Activated CD4-positive, alpha-beta T cell treated with anti-CD3 and anti-CD28 coated beads, Interleukin-2, amount 10 ng/mL, durations not matched to agents 24 days and 14 days (primary cell): ENCODE results near the gene BSDC1. TPM values are rescaled to one million over a fixed set of nuclear protein-coding genes. Genes with fewer than 3 reads are reported as not detected.
A peak's percentile ranks its signal among the peaks of the same experiment; 100 is the strongest.

Experiments used
- DNase-seq: peaks from one replicate; pipeline ENCODE4 v3.0.0; 2022
- H3K27ac Mint-ChIP-seq: one replicate; pipeline ENCODE4 v1.8.0; 2022; ENCODE audit warnings: mild to moderate bottlenecking, mixed read lengths
- H3K27me3 Mint-ChIP-seq: one replicate; pipeline ENCODE4 v1.8.0; 2022; ENCODE audit warnings: mixed read lengths
- H3K36me3 Mint-ChIP-seq: one replicate; pipeline ENCODE4 v1.8.0; 2022; ENCODE audit warnings: low read depth, mild to moderate bottlenecking, mixed read lengths
- H3K4me1 Mint-ChIP-seq: one replicate; pipeline ENCODE4 v1.8.0; 2021; ENCODE audit warnings: mixed read lengths
- H3K4me3 Mint-ChIP-seq: one replicate; pipeline ENCODE4 v1.8.0; 2022; ENCODE audit warnings: mild to moderate bottlenecking, moderate library complexity, mixed read lengths
- H3K9me3 Mint-ChIP-seq: one replicate; pipeline ENCODE4 v1.8.0; 2021; ENCODE audit warnings: mixed read lengths
- intact Hi-C: fragments of 100-400 bp; cut with micrococcal nuclease; formaldehyde crosslinking; loops from one replicate; pipeline ENCODE4 v1.15.1; 2023
- total RNA-seq: library from RNA; stranded (reverse); gene quantifications from 2 replicates; pipeline ENCODE4 v1.2.3, GENCODE V29; 2022

Gene BSDC1
- total RNA-seq, 1 donor from 2014 or later = 49.5 TPM

GRCh38 chr1:32386676-32387392 is 7.4 kb downstream of the BSDC1 start:
- peaks cover 3% of the 10 kb centered on the region for H3K4me1 Mint-ChIP-seq
- H3K27ac Mint-ChIP-seq = no peak overlapping the region
- H3K27me3 Mint-ChIP-seq = no peaks in the 10 kb centered on the region
- peaks cover 27% of the 10 kb centered on the region for H3K36me3 Mint-ChIP-seq
- no peaks in the 10 kb centered on the region for H3K9me3 Mint-ChIP-seq
- intact Hi-C loops = no loop called here
- DNase-seq = no peak
- no peak overlapping the region for H3K4me3 Mint-ChIP-seq

- H3K4me3 Mint-ChIP-seq = no peak overlapping the region
- no peaks in the 10 kb centered on the region for H3K9me3 Mint-ChIP-seq
These were observed 14.2 kb downstream of the BSDC1 start for GRCh38 chr1:32380057-32380456.

DNA sequence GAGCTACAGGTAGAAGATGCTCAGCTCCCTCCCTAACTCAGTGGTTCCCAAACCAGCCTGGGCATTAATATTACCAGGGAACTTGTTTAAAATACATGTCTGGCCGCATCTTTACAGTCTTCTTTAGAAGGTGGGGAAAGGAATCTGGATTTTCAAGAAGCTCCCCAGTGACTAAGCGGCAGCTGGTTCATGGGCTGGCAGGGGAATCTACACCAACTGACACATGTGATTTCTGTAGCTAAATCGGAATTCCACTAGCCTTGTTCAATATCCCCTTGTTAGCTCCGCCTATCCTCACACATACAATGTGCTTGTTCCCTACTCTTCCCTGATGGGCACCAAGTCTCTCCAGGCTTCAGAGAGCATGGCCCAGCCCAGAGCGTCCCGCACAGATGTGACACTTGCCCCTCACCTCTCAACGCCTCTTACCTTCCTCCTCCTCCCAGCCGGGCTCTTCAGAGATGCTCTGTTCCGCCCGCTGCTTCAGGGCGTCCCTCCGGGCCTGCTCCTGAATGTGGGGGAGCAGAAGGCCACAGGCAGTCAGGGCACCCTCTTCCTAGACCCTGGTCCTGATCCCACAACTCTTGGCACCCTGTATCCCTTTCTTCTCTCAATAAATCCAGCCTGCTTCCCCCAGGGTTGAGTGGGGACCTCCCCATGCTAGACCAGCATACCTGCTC is 16.6 kb downstream of the BSDC1 start:
- H3K27ac Mint-ChIP-seq = peak overlapping the region; percentile 60
- no peaks in the 10 kb centered on the region for H3K27me3 Mint-ChIP-seq
- intact Hi-C loops = no loop called here
- no peak for DNase-seq
- H3K36me3 Mint-ChIP-seq = peaks cover 56% of the 10 kb centered on the region
- no peaks in the 10 kb centered on the region for H3K9me3 Mint-ChIP-seq
- H3K4me1 Mint-ChIP-seq = peaks cover 5% of the 10 kb centered on the region
- H3K4me3 Mint-ChIP-seq = no peak overlapping the region

More at GRCh38 chr1:32380057-32380456, 14.2 kb downstream of the BSDC1 start:
- Mint-ChIP-seq H3K27ac (no peak overlapping the region), H3K36me3 (peaks cover 52% of the 10 kb centered on the region), H3K4me1 (no peaks in the 10 kb centered on the region), H3K27me3 (no peaks in the 10 kb centered on the region)
- intact Hi-C loops = no loop called here
- no peak for DNase-seq

DNA sequence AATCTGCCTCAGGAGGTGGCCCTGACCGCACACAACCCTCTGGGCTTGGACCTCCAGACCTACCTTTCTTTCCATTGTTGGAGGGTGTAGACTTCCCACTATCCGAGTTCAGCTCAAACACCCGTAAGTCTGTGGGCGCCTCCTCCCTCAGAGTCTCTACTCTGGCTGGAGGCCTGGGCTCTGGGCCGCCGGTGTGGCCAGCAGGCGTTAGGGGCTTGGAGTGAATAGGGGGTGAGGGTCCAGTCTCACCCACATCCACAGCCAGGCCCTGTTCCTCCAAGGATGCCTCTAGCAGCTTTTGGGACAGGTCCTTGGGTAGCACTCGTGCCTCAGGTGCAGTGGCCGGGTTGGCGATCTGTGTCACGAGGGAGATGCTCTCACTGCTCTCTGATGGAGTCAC is 18.0 kb downstream of the BSDC1 start:
- Mint-ChIP-seq H3K36me3 (peaks cover 55% of the 10 kb centered on the region), H3K27me3 (no peaks in the 10 kb centered on the region), H3K9me3 (no peaks in the 10 kb centered on the region), H3K4me1 (peaks cover 17% of the 10 kb centered on the region), H3K4me3 (no peak overlapping the region), H3K27ac (no peak overlapping the region)
- no peak for DNase-seq
- intact Hi-C loops = no loop called here

DNA sequence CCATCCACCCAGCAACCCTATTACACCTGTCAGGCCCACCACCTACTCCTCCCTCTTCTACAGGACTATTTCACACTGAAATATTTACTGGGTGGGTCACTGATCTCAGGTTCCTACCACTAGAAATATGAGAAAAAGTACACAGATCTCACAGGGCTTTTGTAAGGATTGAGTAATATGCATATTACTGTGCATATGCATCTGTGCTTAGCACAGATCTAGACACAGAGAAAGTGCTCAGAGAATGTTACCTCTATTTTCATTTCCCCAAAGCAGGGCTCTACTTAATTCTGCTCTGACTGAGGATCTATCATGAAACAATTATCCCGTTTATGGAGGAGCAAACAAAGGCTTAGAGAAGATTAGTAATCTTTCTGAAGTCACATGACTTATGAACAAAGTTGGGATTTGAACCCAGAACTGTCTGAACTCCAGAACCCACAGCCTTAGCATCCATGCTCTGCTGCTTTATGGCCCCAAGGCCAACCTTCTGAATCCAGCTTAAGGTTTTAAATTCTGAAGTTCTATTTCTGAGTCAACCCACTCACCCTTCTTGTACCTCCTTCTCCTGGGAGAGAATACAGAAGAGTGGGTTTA is 20.1 kb downstream of the BSDC1 start:
- Mint-ChIP-seq H3K9me3 (no peaks in the 10 kb centered on the region), H3K27ac (no peak overlapping the region), H3K36me3 (peaks cover 47% of the 10 kb centered on the region)

DNA sequence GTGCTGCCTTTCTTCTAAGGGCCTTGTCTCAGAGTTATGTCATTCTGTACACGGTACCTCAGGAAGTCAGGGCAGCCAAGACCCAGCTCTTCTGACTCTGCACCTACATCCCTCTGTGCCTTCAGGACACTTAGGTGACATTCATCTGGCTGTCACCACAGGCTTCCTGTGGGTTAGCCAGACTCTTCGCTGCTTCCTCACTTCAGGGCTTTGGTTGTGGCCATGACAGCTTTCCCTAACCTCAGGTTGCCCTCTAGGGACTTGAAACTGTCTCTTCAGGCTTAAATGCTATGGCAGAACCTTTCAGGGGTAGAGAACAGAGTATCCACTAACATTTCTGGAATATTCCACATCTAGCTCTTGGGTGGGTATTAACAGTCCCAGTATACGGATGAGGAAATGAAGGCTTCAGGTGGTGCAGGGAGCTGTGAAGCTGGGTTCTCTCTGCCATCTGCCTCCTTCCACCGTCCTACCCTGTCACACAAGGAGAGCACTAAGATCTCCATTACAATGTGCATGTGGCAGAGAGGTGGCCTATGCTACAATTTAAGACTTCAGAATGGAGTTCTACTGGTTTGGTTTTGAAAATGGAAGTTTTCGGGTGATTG is 22.0 kb downstream of the BSDC1 start:
- H3K36me3 Mint-ChIP-seq = peaks cover 42% of the 10 kb centered on the region
- intact Hi-C loops = loop anchor here (1.0 kb wide), 1 partner anchor 157 kb away; no protein-coding TSS in a partner anchor
- H3K9me3 Mint-ChIP-seq = no peaks in the 10 kb centered on the region
- peak overlapping the region; percentile 60 for H3K27ac Mint-ChIP-seq
- H3K4me3 Mint-ChIP-seq = no peak overlapping the region
- no peaks in the 10 kb centered on the region for H3K27me3 Mint-ChIP-seq
- H3K4me1 Mint-ChIP-seq = peaks cover 19% of the 10 kb centered on the region
- DNase-seq = peak; percentile 91

More for the DNA sequence above, 20.1 kb downstream of the BSDC1 start:
- Mint-ChIP-seq H3K4me1 (peaks cover 19% of the 10 kb centered on the region), H3K27me3 (no peaks in the 10 kb centered on the region), H3K4me3 (no peak overlapping the region)
- no peak for DNase-seq
- intact Hi-C loops = no loop called here

DNA sequence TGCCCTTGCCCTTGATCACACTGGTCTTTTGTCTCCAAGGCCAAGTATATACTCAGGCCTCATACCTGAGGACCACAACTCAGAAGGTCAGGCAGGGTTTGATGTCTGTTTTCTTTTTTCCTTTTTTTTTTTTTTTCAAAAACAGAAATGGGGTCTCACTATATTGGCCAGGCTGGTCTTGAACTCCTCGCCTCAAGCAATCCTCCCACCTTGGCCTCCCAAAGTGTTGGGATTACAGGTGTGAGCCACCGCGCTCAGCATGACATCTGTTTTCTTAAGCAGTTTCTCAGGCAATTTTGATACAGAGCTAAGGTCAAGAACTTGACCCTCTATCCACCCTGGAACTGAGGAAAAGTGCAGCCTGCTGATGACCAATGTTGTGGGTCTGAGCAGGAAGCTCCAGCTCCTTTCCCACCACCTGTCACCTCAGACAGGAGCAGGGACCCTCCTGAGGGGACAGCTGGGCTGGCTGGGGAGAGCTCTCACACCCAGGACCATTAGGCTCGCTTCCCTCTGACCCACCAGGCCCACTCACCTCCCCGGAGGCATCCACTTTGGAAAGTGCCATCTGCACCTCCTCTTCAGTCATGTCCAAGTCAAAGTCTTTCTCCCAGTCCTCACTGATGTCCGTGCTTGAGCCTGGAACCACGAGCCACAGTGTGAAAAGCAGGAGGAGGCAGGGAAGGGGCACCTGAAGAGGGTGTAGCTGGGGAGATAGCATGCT is 26.2 kb downstream of the BSDC1 start:
- Mint-ChIP-seq H3K27me3 (no peaks in the 10 kb centered on the region), H3K9me3 (no peaks in the 10 kb centered on the region), H3K4me3 (no peak overlapping the region), H3K27ac (no peak overlapping the region), H3K4me1 (peaks cover 21% of the 10 kb centered on the region), H3K36me3 (peaks cover 43% of the 10 kb centered on the region)
- no peak for DNase-seq
- intact Hi-C loops = no loop called here

GRCh38 chr1:32365445-32365844 is 28.8 kb downstream of the BSDC1 start:
- H3K27me3 Mint-ChIP-seq = peaks cover 9% of the 10 kb centered on the region
- H3K4me1 Mint-ChIP-seq = peaks cover 13% of the 10 kb centered on the region
- peak overlapping the region; percentile 41 for H3K27ac Mint-ChIP-seq
- H3K9me3 Mint-ChIP-seq = no peaks in the 10 kb centered on the region
- H3K4me3 Mint-ChIP-seq = no peak overlapping the region
- DNase-seq = no peak
- intact Hi-C loops = no loop called here
- H3K36me3 Mint-ChIP-seq = peaks cover 50% of the 10 kb centered on the region

GRCh38 chr1:32364836-32365235 is 29.4 kb downstream of the BSDC1 start:
- H3K27ac Mint-ChIP-seq = no peak overlapping the region
- H3K4me1 Mint-ChIP-seq = peaks cover 16% of the 10 kb centered on the region
- H3K4me3 Mint-ChIP-seq = no peak overlapping the region
- peaks cover 50% of the 10 kb centered on the region for H3K36me3 Mint-ChIP-seq
- no peak for DNase-seq
- H3K9me3 Mint-ChIP-seq = no peaks in the 10 kb centered on the region
- intact Hi-C loops = no loop called here
- peaks cover 10% of the 10 kb centered on the region for H3K27me3 Mint-ChIP-seq

- Mint-ChIP-seq H3K4me1 (peaks cover 17% of the 10 kb centered on the region), H3K4me3 (no peak overlapping the region), H3K9me3 (no peaks in the 10 kb centered on the region), H3K36me3 (peaks cover 45% of the 10 kb centered on the region), H3K27me3 (peaks cover 10% of the 10 kb centered on the region), H3K27ac (no peak overlapping the region)
- intact Hi-C loops = no loop called here
- DNase-seq = no peak
These were observed 30.5 kb downstream of the BSDC1 start for GRCh38 chr1:32363713-32364112.

- H3K27me3 Mint-ChIP-seq = peaks cover 10% of the 10 kb centered on the region
- peaks cover 40% of the 10 kb centered on the region for H3K36me3 Mint-ChIP-seq
- intact Hi-C loops = no loop called here
- H3K4me1 Mint-ChIP-seq = peaks cover 17% of the 10 kb centered on the region
- no peaks in the 10 kb centered on the region for H3K9me3 Mint-ChIP-seq
- no peak for DNase-seq
- peak within 1 kb of the TSS; percentile 34 for H3K4me3 Mint-ChIP-seq
- H3K27ac Mint-ChIP-seq = no peak within 1 kb of the TSS
These were observed 31.5 kb downstream of the BSDC1 start, which contains the start of the genes FAM229A and TSSK3 for GRCh38 chr1:32362474-32363313. Gene FAM229A (minus strand): TSS chr1:32362485. CDS start chr1:32362091, 394 bp downstream. Gene TSSK3 (plus strand): TSS chr1:32362539. CDS start chr1:32362702, 163 bp downstream.

GRCh38 chr1:32361674-32362473 is 32.4 kb downstream of the BSDC1 start:
- Mint-ChIP-seq H3K4me1 (peaks cover 17% of the 10 kb centered on the region), H3K36me3 (peaks cover 36% of the 10 kb centered on the region), H3K27ac (no peak overlapping the region), H3K27me3 (peaks cover 10% of the 10 kb centered on the region), H3K4me3 (peak overlapping the region; percentile 34), H3K9me3 (no peaks in the 10 kb centered on the region)
- intact Hi-C loops = no loop called here
- DNase-seq = peak; percentile 70
